ENCODE data around the gene PPIF. TPM values are rescaled to one million over a fixed set of nuclear protein-coding genes. Genes with fewer than 3 reads are reported as not detected.

Gene PPIF
- total RNA-seq, 4 donors from 2014 or later = 0.26 to 22.6 (median 12.7) TPM

- Histone ChIP-seq H3K27me3 (no peaks in the 10 kb centered on the region), H3K36me3 (no peaks in the 10 kb centered on the region), H3K27ac (no peak overlapping the region), H3K9me3 (no peaks in the 10 kb centered on the region), H3K4me3 (no peak overlapping the region), H3K4me1 (peaks cover 0 to 6% of the 10 kb centered on the region in 2 donors)
- intact Hi-C loops (cut with DNase I; ENCODE audit: low total_unique reads) = no loop called here
- DNase-seq = no peak
- TF ChIP-seq, protein P1, sequence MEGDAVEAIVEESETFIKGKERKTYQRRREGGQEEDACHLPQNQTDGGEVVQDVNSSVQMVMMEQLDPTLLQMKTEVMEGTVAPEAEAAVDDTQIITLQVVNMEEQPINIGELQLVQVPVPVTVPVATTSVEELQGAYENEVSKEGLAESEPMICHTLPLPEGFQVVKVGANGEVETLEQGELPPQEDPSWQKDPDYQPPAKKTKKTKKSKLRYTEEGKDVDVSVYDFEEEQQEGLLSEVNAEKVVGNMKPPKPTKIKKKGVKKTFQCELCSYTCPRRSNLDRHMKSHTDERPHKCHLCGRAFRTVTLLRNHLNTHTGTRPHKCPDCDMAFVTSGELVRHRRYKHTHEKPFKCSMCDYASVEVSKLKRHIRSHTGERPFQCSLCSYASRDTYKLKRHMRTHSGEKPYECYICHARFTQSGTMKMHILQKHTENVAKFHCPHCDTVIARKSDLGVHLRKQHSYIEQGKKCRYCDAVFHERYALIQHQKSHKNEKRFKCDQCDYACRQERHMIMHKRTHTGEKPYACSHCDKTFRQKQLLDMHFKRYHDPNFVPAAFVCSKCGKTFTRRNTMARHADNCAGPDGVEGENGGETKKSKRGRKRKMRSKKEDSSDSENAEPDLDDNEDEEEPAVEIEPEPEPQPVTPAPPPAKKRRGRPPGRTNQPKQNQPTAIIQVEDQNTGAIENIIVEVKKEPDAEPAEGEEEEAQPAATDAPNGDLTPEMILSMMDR (IDR thresholded peaks at IDR 0.05) = no peak
- no peak for TF ChIP-seq POLR2A (IDR thresholded peaks at IDR 0.05)
These were observed 1.3 kb upstream of the PPIF start for GRCh38 chr10:79346012-79346340.

- Histone ChIP-seq H3K27ac (no peak overlapping the region), H3K27me3 (no peaks in the 10 kb centered on the region), H3K36me3 (no peaks in the 10 kb centered on the region), H3K9me3 (no peaks in the 10 kb centered on the region), H3K4me3 (no peak overlapping the region), H3K4me1 (peaks cover 0 to 6% of the 10 kb centered on the region in 2 donors)
- TF ChIP-seq, protein P1 (IDR thresholded peaks at IDR 0.05) = no peak
- no peak for TF ChIP-seq POLR2A (IDR thresholded peaks at IDR 0.05)
- DNase-seq = peak in 1 of 2 donors; percentile 43
- intact Hi-C loops (cut with DNase I; ENCODE audit: low total_unique reads) = no loop called here
These were observed 662 bp upstream of the PPIF start for GRCh38 chr10:79346388-79347225.

- intact Hi-C loops (cut with DNase I; ENCODE audit: low total_unique reads) = no loop called here
- Histone ChIP-seq H3K36me3 (no peaks in the 10 kb centered on the region), H3K27me3 (no peaks in the 10 kb centered on the region), H3K4me3 (peak overlapping the region; percentile 47 to 90), H3K27ac (peak overlapping the region; percentile 73 to 83), H3K4me1 (peaks cover 0 to 6% of the 10 kb centered on the region in 2 donors), H3K9me3 (no peaks in the 10 kb centered on the region)
- no peak for TF ChIP-seq POLR2A (IDR thresholded peaks at IDR 0.05)
- TF ChIP-seq, protein P1 (IDR thresholded peaks at IDR 0.05) = peak in 1 of 4 experiments; percentile 9
- peak; percentile 69 to 74 for DNase-seq
These were observed 798 bp downstream of the PPIF start for GRCh38 chr10:79347894-79348639.

DNA sequence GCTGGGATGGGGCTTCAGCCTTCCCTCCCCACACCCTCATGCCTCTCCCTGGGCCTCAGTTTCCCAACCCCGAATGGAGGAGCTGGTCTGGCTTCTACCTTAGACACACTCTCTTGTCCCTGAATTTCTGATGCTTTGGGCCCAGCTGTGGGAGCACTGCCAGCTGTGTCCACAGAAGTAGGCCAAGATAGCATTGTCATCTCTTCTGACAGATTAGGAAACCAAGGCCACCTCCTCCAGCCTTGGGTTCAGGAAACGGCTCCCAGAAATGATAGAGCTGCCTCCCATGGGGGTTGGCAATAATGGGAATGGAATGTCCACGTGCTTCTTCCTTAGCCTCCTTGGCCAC, 1.3 kb downstream of the PPIF start:
- no peak for TF ChIP-seq POLR2A (IDR thresholded peaks at IDR 0.05)
- TF ChIP-seq, protein P1 (IDR thresholded peaks at IDR 0.05) = no peak
- H3K27ac ChIP-seq = peak overlapping the region; percentile 73 to 83
- intact Hi-C loops (cut with DNase I; ENCODE audit: low total_unique reads) = no loop called here
- no peaks in the 10 kb centered on the region for H3K9me3 ChIP-seq
- H3K27me3 ChIP-seq = no peaks in the 10 kb centered on the region
- H3K4me1 ChIP-seq = peaks cover 0 to 6% of the 10 kb centered on the region in 2 donors
- peak overlapping the region; percentile 47 to 90 for H3K4me3 ChIP-seq
- DNase-seq = no peak
- no peaks in the 10 kb centered on the region for H3K36me3 ChIP-seq

- Histone ChIP-seq H3K4me3 (no peak overlapping the region), H3K27ac (no peak overlapping the region), H3K36me3 (no peaks in the 10 kb centered on the region), H3K9me3 (no peaks in the 10 kb centered on the region), H3K27me3 (no peaks in the 10 kb centered on the region), H3K4me1 (peaks cover 0 to 6% of the 10 kb centered on the region in 2 donors)
- intact Hi-C loops (cut with DNase I; ENCODE audit: low total_unique reads) = no loop called here
- TF ChIP-seq POLR2A (IDR thresholded peaks at IDR 0.05) = no peak
- TF ChIP-seq, protein P1 (IDR thresholded peaks at IDR 0.05) = no peak
- no peak for DNase-seq
These were observed 1.8 kb downstream of the PPIF start for GRCh38 chr10:79349072-79349491.
